ENCODE data around the gene MEOX1.
"Not testable (repeated sequence)": the region's sequence is repeated elsewhere in the genome, so short reads cannot be mapped to it uniquely, and the experiment has no call there.

DNA sequence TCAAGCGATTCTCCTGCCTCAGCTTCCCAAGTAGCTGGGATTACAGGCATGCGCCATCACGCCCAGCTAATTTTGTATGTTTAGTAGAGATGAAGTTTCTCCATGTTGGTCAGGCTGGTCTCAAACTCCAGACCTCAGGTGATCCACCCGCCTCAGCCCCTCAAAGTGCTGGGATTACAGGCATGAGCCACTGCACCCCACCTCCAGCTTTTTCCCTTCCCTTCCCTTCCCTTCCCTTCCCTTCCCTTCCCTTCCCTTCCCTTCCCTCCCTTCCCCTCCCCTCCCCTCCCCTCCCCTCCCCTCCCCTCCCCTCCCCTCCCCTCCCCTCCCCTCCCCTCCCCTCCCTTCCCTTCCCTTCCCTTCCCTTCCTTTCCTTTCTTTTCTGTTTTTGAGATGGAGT, 59.2 kb downstream of the MEOX1 start:
- TF ChIP-seq, protein P1, sequence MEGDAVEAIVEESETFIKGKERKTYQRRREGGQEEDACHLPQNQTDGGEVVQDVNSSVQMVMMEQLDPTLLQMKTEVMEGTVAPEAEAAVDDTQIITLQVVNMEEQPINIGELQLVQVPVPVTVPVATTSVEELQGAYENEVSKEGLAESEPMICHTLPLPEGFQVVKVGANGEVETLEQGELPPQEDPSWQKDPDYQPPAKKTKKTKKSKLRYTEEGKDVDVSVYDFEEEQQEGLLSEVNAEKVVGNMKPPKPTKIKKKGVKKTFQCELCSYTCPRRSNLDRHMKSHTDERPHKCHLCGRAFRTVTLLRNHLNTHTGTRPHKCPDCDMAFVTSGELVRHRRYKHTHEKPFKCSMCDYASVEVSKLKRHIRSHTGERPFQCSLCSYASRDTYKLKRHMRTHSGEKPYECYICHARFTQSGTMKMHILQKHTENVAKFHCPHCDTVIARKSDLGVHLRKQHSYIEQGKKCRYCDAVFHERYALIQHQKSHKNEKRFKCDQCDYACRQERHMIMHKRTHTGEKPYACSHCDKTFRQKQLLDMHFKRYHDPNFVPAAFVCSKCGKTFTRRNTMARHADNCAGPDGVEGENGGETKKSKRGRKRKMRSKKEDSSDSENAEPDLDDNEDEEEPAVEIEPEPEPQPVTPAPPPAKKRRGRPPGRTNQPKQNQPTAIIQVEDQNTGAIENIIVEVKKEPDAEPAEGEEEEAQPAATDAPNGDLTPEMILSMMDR (CRISPR knock-in tag; IDR thresholded peaks at IDR 0.05), result not testable (repeated sequence)
- not testable (repeated sequence) for TF ChIP-seq HDAC2 (CRISPR knock-in tag; IDR thresholded peaks at IDR 0.05); ZNF24 (IDR thresholded peaks at IDR 0.05); FOSL2 (CRISPR knock-in tag; IDR thresholded peaks at IDR 0.05); EZH2 (conservative IDR thresholded peaks at IDR 0.05; ENCODE audit: low read depth, low read length); ZNF652 (CRISPR knock-in tag; IDR thresholded peaks at IDR 0.05; ENCODE audit: borderline replicate concordance, low read depth); ZNF446 (CRISPR knock-in tag; IDR thresholded peaks at IDR 0.05); HNF4A (CRISPR knock-in tag; IDR thresholded peaks at IDR 0.05); PRPF4 (IDR thresholded peaks at IDR 0.05; ENCODE audit: low read depth, low read length, poor library complexity, severe bottlenecking)
- TF ChIP-seq, protein P2, sequence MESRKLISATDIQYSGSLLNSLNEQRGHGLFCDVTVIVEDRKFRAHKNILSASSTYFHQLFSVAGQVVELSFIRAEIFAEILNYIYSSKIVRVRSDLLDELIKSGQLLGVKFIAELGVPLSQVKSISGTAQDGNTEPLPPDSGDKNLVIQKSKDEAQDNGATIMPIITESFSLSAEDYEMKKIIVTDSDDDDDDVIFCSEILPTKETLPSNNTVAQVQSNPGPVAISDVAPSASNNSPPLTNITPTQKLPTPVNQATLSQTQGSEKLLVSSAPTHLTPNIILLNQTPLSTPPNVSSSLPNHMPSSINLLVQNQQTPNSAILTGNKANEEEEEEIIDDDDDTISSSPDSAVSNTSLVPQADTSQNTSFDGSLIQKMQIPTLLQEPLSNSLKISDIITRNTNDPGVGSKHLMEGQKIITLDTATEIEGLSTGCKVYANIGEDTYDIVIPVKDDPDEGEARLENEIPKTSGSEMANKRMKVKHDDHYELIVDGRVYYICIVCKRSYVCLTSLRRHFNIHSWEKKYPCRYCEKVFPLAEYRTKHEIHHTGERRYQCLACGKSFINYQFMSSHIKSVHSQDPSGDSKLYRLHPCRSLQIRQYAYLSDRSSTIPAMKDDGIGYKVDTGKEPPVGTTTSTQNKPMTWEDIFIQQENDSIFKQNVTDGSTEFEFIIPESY (CRISPR knock-in tag; IDR thresholded peaks at IDR 0.05), result not testable (repeated sequence)
- TF ChIP-seq, protein P3, sequence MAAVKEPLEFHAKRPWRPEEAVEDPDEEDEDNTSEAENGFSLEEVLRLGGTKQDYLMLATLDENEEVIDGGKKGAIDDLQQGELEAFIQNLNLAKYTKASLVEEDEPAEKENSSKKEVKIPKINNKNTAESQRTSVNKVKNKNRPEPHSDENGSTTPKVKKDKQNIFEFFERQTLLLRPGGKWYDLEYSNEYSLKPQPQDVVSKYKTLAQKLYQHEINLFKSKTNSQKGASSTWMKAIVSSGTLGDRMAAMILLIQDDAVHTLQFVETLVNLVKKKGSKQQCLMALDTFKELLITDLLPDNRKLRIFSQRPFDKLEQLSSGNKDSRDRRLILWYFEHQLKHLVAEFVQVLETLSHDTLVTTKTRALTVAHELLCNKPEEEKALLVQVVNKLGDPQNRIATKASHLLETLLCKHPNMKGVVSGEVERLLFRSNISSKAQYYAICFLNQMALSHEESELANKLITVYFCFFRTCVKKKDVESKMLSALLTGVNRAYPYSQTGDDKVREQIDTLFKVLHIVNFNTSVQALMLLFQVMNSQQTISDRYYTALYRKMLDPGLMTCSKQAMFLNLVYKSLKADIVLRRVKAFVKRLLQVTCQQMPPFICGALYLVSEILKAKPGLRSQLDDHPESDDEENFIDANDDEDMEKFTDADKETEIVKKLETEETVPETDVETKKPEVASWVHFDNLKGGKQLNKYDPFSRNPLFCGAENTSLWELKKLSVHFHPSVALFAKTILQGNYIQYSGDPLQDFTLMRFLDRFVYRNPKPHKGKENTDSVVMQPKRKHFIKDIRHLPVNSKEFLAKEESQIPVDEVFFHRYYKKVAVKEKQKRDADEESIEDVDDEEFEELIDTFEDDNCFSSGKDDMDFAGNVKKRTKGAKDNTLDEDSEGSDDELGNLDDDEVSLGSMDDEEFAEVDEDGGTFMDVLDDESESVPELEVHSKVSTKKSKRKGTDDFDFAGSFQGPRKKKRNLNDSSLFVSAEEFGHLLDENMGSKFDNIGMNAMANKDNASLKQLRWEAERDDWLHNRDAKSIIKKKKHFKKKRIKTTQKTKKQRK (IDR thresholded peaks at IDR 0.05; ENCODE audit: low read length), result not testable (repeated sequence)
- TF ChIP-seq, protein P4, sequence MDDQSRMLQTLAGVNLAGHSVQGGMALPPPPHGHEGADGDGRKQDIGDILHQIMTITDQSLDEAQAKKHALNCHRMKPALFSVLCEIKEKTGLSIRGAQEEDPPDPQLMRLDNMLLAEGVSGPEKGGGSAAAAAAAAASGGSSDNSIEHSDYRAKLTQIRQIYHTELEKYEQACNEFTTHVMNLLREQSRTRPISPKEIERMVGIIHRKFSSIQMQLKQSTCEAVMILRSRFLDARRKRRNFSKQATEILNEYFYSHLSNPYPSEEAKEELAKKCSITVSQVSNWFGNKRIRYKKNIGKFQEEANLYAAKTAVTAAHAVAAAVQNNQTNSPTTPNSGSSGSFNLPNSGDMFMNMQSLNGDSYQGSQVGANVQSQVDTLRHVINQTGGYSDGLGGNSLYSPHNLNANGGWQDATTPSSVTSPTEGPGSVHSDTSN (CRISPR knock-in tag; IDR thresholded peaks at IDR 0.05; ENCODE audit: borderline replicate concordance), result not testable (repeated sequence)
